Measurements from ENCODE around the gene CCDC142.
A peak's percentile ranks its signal among the peaks of the same experiment; 100 is the strongest.
"Not testable (repeated sequence)": the region's sequence is repeated elsewhere in the genome, so short reads cannot be mapped to it uniquely, and the experiment has no call there.

Gene CCDC142

DNA sequence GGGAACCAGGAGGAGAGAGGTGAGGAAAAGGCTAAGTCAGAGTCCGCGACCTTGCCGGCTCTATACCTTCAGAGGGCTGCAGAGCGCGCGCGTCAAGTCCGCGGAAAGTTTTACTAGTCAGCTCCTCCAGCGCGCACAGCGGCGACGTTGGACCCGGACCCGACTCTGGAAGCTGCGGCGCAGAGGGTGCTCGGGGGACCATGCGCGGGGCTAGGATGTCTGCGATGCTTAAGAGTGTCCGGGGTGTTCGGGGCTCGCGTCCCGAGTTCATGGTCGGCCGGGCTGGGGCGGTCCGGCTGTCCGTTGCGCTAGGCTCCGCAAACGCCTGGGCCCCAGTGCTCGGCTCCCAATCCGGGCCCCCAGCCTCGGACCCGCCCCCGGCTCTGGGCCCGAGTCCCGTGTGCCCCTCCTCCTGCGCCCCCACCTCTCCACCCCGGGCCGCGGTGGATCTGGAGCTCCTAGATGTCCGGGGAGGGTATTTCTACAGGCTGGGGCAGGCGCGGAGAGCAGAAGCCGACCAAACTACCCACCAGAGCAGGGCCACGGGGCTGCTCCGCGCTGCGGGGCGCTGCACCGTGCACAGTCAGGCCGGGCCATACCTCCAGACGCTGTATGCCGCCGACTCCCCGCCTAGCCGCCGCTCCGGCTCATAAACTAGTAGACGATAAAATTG lies 16.6 kb upstream of the CCDC142 start, which contains the start of gene LBX2:
Gene LBX2 (minus strand): TSS at position 337 of the 673 bp plus-strand sequence. CDS start 66 bp downstream, at position 271.
- DNase-seq, result peak; percentile 58

- no peak for DNase-seq
Observed at GRCh38 chr2:74498500-74499266, 15.9 kb upstream of the CCDC142 start.

- no peak for DNase-seq
Observed at GRCh38 chr2:74497777-74498499, 15.1 kb upstream of the CCDC142 start.

DNA sequence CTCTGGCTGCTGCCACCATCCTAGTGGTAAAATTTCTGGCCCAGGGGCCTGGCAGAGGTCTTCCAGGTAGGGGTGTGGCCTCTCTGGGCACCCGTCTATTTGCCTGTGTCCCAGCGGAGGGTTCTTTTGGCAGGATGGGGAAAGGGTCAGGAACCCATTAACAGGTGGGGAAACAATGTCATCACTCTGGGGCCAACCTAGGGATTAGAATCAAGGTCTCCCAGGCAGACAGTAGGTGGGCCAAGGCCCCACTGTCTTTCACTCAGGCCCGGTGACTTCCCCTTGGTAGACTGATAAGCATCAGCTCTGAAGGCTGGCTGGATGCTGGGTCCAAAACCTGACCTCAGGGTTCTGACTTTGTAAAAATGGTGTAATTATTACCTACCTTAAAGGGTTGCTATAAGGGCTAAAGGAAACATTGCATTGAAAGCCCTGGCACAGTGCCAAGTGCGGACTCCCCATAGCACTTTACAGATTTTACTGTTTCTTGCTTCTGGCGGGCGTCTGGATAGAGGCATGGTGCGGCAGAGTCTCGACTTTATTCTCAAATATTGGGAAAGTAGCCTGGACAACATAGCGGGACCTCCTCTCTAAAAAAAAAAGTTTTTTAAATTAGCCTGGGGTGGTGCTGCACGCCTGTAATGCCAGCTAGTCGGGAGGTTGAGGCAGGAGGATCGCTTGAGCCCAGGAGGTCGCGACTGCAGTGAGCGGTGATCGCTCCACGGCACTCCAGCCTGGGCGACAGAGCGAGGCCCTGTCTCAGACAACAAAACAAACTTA lies 14.4 kb upstream of the CCDC142 start:
- DNase-seq, result no peak

- DNase-seq, result no peak
Observed at GRCh38 chr2:74495440-74495839, 12.6 kb upstream of the CCDC142 start.

DNA sequence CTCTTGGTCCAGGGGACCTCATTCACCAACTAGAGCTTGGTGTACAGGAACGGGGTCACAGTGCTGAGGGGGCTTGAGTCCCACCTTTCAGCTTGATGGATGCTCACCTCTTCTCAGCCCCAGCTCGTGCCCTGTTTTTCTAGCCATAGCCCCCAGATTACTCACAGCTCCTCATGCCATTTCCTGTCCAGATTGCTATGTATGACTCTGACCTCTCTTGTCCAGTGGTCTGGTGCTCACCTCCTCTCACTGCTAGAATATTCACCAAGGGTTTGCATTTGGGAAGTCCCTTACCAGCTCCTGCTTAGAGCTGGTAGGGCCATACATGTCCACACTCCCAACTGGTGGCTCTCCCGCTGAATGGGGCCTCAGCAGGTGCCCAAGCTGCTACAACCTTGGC lies 10.7 kb upstream of the CCDC142 start:
- DNase-seq, result no peak

DNA sequence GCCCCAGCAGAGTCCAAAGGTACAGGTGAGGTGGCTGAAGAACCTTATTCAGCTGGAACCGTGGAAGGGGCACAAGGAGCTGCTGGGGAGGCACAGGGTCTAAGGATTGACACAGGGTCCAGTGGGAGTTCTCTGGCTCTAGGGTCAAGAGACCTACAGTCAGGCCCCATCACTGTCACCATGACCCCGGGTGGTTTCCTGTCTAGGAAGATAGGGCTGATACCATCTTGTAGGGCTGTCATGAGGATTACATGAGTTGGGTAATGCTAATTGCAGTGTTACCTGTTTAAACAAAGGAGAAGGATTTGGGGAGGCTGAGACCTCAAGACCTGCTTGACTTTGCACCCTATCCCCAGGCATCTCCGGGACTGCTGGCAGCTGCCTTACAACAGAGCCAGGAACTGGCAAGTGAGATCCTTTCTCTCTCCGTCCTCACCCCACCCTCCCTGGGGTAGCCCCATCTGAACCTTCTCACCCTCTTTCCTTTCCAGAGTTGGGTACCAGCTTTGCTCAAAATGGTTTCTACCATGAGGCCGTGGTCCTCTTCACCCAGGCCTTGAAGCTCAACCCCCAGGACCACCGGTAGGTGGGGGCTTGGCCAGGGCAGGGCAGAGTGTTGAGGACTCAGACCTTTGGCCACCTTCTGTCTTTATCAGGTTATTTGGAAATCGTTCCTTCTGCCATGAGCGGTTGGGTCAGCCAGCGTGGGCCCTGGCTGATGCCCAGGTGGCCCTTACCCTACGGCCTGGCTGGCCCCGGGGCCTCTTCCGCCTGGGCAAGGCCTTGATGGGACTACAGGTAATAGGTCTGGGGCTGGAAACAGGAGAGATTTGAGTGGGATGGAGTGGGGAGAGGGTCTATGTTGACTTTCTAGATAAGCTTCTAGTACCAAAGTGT lies 9.1 kb upstream of the CCDC142 start:
- no peak for DNase-seq

DNA sequence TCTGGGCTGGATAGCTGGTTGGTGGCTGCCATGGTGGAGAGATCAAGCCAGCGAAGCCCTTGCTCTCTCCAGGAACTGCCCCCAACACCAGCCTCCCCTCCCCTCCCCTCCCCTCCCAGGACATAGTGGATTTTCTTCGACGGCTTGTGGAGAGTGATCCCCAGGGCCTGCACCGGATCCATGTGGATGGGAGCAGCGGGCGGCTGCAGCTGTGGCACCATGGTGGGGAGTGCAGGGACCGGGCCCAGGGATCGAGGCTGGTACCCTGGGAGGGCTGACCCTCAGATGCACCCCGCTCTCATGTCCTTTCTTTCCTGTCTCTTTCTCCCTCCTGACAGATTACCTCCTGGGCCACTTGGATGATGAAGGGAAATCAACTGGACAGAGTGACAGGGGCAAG lies 7.1 kb upstream of the CCDC142 start:
- DNase-seq, result no peak

GRCh38 chr2:74488643-74489481 lies 6.1 kb upstream of the CCDC142 start:
- DNase-seq, result no peak

DNA sequence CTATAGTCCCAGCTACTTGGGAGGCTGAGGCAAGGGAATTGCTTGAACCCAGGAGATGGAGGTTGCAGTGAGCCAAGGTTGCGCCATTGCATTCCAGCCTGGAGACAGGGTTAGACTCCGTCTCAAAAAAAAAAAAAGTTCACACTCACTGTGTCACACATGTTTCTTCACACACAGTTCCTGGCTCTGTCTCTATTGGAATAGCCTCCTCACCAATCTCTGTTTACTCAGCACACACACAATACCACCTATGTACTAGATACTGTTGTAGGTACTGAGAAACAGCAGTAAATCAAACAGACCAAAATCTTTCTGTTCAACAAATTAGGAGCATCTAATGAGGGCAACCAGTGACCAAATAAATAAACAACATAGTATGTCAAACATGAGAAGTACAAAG lies 3.3 kb upstream of the CCDC142 start:
- no peak for DNase-seq

GRCh38 chr2:74483675-74484164 lies 922 bp upstream of the CCDC142 start:
- DNase-seq, result not testable (repeated sequence)

DNA sequence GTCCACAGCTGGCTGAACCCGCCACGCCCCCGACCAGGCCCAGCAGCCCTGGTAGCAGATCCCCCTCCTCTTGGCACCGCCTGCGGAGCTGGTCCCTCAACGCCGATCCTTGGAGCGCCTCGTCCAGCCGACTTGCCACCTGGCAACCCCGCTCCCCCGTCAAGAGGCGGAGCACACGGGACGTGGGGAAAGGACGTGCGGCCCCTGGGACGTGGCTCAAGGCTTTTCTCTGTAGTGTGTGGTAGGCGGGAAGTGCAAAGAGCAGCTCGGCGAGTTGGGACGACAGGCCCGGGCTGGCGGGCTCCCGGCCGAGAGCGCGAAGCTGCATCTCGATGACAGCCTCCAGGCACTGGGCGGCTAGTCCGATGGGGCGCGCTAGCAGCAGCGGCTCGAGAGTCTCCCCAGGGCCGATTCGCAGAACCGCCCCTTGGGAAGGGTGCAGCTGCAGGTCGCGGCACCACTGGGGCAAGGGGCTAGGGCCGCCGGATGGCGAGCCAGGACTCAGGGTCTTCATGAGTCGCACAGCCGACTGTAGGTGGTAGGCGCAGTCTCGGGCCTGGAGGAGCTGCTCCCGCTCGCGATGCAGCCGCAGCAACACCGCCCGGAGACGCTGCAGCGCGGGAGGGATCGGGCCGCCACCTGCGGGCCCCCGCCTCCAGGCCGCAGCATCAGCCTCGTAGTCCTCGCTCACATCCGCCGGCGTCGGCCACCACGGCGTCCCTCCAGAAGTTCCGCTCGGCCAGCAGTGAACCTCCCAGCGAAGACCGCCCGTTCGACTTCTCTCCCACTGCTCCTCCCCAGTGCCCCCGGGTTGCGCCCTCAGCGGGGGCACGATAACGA lies 617 bp downstream of the CCDC142 start:
- DNase-seq, result no peak

DNA sequence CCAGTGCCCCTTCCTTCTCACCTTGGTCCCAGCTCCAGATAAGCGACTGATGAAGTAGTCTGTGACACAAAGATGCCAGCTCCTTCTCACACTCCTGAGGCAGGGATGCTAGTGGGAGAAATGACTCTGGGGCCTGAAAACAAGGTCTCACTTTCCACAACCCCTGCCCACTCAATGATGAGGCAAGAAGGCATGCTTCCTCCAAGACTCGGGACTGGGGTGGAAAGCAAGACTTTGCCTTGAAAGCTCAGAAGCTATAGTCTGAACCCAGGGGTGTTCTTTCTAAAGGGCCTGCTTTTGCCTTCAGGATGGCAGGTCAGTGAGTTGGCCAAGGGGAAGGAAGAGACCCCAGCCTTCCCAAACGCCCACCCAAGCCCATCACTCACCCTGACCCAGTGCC lies 1.4 kb downstream of the CCDC142 start:
- DNase-seq, result no peak

DNA sequence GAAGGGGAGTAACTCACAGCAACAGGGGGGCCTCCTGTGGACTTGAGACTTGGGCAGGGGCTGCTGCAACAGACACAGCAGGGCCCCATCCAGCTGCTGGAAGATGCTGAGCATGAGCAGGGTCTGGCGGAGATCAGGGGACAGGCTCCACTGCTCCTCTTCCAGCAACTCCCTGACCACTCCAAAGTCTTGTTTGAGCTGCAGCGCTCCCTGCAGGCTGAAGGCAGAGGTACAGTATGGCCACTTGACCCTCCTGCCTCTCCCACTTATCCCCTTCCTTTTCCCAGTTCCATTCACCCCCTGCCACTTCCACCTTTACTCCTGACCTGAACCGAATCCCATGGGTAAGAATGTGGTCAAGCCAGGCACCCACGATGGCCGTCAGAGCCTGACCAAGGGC lies 7.9 kb downstream of the CCDC142 start:
- no peak for DNase-seq

- no peak for DNase-seq
Observed at GRCh38 chr2:74474481-74474880, 8.3 kb downstream of the CCDC142 start.

DNA sequence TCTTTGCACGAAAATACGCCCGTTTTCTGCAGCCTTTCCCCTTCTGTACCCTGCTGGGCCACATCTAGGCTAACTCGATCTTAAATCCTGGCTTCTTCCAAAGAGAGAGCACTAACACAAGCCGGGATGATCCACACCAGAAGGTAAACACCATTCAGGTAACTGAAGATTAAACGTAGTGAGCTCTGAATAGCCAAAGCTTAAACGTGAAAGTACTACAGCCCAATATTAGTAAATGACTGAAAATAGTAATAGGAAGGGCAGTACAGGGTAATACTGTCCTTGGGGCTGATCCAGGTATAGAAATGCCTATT lies 9.9 kb downstream of the CCDC142 start:
- DNase-seq, result no peak

- peak; percentile 94 for DNase-seq
Observed at GRCh38 chr2:74472086-74472944, 10.5 kb downstream of the CCDC142 start, which contains the start of gene MRPL53. MRPL53 (minus strand) TSS chr2:74472680; CDS start chr2:74472660, 20 bp downstream.

DNA sequence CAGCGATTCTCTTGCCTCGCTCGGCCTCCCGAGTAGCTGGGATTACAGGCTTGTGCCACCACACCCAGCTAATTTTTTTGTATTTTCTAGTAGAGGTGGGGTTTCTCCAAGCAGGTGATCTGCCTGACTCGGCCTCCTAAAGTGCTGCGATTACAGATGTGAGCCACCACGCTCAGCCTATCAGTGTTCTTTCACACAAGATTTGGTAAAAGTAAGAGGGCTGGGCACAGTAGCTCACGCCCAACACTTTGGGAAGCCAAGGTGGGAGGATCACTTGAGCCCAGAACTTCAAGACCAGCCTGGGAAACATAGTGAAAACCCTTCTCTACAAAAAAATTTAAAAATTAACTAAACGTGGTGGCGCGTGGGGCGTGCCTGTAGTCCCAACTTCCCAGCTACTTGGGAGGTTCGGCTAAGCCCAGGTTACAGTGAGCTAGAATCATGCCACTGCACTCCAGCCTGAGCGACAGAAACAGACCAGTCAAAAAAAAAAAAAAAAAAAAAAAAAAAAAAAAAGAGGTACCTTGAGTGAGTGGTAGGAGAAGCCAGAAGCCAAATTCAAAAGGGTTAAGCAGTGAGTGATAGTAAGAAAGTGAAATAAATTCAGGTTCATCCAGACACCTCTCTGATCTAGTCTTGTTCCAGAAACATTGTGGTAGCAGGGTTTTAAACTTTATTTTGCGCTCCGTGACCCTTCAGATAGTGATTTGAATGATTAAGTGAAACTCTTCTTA lies 11.3 kb downstream of the CCDC142 start:
- DNase-seq, result no peak
